GM18951 (cell line): ENCODE results near the gene B9D1.

Experiments
- POLR2A ChIP-seq: IDR thresholded peaks from 4 replicates; pipeline ENCODE4 v1.6.1; 2011; ENCODE audit warnings: mild to moderate bottlenecking; ENCODE audit not compliant: insufficient read length, insufficient read depth; ENCODE audit errors: extremely low read depth
- in situ Hi-C: fragments of 300-500 bp; cut with MboI; formaldehyde crosslinking; loops from one replicate; pipeline ENCODE4 v1.12.0; 2022; ENCODE audit warnings: low sequenced_read_pairs, mixed read lengths, inconsistent platforms; ENCODE audit not compliant: unreplicated experiment

Gene B9D1

DNA sequence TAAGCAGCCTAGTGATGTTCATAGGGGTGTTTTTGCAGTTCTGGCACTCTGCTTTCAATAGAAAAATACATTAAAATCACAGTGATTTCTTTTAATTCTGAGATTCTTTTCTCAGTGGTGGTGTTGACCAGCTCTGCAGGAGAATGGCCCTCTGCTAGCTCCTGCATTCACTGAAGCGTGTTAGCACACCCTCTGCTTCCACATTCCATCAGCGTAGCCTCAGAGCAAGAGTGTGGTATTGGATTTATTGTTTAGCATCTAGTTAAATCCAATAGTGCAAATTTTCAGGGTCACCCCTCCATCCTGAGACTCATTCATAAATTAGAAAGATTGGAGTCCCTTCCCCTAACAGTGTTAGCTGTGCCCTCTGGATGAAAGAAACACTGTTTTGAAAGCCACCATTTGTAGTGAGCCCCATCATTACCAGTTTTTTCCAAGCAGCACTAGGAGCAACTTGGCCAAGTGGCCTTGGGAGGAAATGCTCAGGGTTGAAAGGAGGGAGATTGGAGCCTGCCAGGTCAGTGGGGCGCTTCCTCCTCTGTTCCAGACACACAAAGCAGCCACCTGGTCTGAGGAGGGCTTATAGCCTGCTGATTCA is 45.7 kb downstream of the B9D1 start:
- in situ Hi-C loops, result no loop called here
- no peak for TF ChIP-seq POLR2A

DNA sequence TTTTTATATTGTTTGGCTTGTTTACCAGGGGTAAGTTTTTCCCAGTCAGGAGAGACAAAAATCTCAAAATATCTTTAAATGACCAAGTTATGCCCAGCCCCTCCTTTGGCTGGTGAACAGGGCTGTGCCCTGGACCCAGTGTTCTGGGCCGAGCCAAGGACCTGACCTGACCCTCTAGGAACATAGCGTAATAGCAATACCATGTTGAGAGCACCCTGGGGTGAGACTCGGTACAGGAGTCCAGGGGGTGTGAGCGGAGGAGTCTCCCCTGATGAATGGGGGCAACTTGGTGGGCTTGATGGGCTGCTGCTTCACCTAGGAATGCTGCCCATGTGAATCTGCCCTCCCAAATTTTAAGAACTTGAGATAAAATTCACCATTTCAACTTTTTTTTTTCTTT is 47.4 kb downstream of the B9D1 start:
- no peak for TF ChIP-seq POLR2A
- in situ Hi-C loops, result no loop called here

DNA sequence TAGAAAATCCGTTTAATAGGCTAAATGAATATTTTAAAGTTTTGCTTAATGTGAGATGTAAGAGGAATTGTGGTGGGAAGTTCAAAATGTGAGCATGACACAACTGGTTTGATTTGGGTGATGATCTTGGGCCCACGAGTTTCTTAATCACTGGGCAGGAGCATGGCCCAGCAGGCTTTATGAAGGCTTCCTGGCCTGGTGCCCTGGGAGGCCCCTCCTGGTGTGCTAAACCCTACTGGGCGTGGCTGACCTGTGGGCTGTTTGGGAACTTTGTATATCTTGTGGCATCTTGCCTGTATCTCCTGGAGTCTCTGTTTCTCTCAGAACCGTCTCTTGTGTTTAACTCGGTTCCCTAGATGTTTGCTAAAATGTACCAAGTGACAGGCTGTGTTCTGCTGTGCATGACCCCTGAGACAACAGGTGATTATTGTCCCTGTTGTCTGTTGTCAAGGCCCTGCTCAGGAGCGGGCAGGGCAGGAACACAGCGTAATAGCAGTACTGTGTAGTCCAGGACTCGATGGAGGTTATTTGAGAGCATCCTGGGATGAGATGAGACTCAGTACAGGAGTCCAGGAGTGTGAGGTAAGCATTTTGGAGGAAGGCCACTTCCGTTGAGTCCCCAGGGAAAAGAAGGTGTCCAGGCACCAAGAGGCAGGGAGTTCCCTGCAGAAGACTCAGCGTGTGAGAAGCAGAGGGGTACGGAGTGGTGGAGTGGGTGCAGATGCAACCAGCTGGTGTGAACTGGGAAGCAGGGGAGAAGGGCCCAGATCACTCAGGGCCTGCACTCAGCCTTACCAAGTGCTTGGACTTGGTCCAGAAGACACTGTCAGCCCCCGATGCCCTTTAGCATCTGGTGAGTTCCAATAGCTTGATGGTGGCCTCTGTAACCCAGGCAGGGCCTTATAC is 48.5 kb downstream of the B9D1 start:
- in situ Hi-C loops, result no loop called here
- no peak for TF ChIP-seq POLR2A

DNA sequence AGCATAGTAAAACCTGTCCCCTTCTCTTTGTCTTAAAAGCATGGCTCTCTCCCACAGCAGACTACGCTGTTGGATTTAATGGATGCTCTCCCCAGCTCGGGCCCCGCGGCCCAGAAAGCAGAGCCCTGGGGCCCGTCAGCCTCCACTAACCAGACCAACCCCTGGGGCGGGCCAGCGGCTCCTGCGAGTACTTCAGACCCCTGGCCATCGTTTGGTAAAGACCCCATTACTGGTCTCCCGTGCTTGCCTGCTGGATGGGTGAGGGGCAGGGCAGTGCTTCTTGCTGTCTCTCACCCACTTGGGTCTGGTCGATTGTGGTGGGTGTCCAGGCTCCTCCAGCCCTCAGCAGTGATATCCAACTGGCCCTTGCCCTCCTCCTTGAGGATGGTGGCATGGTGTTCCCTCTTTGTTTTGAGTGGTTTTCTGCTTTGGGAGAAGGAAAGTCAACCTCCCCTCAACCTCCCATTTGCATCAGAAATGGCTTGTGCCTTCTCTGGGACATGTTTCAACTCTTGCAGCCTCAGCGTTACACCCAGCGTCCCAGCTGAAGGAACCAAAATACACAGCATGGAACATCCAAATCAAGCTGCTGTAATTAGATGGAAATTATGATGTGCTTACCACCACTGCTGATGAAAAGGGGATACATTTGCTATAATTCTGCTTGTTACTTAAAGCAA is 49.3 kb downstream of the B9D1 start:
- TF ChIP-seq POLR2A, result no peak
- in situ Hi-C loops, result no loop called here

DNA sequence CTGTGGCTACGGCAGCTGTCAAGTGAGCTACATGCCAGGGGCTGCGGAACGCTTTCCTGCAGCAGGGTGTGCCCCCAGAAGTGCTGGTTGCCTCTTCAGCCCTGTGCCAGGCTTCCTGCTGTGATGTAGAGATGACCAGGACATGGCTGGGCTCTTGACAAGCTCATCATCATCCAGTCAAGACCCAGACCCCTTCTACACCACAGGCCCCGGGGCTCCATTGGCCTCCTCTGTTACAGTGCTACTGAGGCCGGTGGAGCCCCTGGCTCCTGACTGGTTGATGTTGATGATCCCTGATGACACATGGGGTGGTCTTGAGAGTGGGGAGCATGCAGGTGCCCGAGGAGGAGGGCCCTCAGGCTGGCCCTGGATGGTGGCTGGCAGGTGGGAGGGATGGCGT is 50.1 kb downstream of the B9D1 start:
- in situ Hi-C loops, result no loop called here
- TF ChIP-seq POLR2A, result no peak

DNA sequence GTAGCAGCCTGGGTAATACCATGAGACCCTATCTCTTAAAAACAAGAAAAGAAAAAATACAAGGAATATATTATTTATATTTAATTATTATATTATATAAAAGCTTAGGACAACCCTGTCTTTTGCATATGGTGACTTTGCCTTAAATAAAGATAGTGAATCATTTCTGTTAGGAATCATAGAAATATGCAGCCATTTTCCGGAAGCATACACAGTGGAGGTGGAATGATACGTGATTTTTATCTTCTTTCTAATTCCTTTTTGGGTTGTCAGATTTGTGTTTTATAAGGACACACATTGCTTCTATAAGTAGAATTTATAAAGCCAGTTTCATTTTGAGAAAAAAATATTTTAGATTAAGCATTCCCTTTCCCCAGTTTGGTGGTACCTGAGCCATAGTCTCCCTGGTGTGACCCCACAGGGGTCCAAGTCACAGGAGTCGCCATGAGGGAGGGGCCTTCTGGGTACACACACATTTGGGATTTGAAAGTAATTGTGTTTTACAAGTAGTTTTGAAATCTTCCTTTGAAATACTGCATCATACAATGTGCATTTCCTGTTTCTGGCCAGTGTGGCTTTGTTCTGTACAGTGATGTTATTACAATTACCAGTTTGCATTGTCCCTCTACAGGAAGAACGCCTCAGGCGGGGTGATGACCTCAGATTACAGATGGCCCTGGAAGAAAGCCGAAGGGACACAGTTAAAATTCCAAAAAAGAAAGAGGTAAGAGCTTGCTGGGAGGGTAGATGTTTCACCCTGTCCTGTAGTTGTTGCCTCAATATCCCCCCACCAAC is 50.9 kb downstream of the B9D1 start:
- in situ Hi-C loops, result no loop called here
- TF ChIP-seq POLR2A, result no peak

DNA sequence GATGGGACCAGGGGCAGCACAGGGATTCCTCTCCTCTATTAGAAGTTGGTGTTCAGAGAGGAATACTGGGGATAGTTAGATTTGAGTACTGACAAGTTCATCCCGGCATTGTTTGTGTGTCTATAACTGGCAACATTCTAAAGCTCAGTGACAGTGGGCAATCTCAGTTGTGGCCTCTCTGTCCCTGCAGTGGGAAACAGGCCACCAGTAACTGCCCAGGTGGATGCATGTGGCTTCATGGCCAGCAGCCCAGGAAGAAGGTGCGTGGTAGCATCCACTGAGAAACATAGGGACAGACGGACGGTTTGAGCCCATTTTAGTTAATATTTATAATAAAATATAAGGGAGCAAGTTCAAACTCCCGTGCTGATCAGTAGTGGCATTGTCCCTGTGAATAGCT is 51.5 kb downstream of the B9D1 start:
- TF ChIP-seq POLR2A, result no peak
- in situ Hi-C loops, result no loop called here

DNA sequence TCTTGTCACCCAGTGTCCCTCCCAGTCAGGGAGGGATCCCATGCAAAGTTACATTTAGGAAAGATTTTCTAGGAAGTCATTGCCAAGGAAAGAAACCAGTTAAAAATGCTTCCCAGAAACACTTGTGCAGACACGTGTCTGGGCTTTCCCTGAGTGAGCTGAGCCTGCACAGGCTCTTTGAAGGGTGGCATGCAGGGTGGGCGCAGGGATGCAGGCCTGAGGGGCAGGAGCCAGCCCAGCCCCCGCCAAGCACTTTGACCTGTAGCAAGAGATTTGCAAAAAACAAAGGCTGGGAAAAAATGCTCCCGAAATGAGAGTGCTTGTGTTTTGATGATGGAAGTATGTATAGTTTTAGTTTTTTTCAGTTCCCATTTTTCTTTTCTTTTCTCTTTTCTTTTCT is 52.4 kb downstream of the B9D1 start:
- in situ Hi-C loops, result no loop called here
- no peak for TF ChIP-seq POLR2A

DNA sequence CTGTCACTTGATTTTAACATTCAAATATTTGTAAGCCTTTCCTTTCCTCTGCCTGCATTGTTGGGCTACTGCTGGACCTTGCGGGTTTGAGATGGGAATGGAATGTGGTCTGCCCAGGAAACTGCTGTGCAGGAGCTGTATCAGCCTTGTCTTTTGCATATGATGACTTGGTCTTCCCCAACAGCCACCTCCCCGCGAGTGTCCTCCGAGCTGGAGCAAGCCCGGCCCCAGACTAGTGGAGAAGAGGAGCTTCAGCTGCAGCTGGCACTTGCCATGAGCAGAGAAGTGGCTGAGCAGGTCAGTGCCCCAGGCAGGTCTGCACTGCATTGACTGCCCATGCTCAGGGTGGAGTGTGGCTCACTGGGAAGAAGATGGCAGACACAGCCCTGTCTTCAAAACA is 52.8 kb downstream of the B9D1 start:
- no peak for TF ChIP-seq POLR2A
- in situ Hi-C loops, result no loop called here

DNA sequence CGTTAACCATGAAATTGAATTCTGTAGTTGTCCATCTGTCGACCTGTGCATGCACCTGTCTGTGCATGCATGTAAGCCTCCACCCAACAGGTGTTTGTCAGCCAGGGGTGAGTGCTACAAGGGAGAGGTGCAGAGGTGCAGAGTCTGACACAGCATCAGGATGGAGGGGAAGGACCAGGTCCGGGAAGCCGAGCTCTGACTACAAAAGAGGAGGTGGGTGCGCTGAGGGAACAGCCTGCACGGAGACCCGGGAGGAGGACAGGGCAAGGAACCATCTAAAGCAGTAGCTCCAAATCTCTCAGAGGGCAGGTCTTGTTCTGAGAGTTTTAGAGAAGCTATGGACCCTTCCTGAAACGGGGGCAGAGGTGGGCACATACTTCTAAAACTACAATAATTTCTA is 54.1 kb downstream of the B9D1 start:
- in situ Hi-C loops, result no loop called here
- no peak for TF ChIP-seq POLR2A

DNA sequence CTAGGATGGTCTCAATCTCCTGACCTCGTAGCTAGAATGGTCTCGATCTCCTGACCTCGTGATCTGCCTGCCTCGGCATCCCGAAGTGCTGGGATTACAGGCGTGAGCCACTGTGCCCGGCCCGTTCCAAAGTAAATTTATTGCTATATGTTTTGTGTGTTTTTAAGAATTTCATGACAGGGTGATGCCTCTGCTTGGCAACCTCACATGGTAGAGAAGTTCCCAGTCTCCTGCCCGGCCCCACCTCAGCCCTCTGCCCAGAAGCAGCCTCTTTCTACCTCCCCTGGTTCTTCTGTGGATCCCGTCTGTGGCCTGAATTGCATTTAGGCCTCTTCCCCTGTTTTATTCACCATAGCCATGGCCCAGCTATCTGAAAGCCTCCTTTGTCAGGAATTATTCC is 55.0 kb downstream of the B9D1 start:
- in situ Hi-C loops, result no loop called here
- no peak for TF ChIP-seq POLR2A

DNA sequence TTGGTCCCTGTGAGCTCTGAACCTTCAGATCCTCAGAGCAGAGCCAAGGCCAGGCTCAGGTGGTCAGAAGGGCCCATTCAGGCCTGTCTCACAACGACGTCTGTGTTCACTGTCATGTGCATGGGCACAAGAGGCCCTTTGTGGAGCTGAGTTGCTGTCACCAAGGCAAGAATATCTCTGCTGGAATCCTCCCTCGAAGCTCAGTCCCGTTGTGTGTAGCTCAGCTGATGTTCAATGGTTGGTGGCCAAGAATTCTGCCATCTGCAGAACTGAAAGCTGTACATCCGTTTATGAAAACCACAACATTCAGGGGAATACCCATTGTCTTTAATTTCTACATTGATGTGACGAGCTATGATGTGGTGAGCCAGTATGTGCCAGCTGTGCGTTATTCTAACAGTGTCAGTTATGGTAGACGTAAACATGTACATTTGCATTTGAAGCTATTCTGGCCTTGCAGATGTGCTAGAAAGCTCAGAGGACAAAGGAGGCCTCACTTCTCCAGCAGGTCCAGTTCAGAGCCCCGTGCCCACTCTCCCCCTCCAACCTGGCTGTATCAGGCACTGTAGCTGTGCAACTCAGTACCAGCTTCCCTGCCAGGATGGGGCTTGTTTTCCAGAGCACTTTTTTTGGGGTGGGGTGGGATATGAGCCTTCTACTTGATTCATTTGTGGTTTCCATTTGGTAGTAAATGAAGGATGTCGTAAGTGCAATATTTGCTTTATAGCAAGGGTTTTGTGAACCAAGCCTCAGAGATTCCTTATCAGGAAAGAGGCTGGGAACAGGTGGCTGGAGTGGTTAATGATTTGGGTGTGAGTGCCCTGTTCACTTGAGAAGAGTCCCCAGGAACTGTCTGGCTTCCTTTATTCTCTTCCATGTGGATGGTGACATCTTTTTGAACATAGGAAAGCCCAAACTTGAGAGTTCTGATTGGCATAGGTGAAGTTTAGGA is 56.1 kb downstream of the B9D1 start:
- in situ Hi-C loops, result no loop called here
- TF ChIP-seq POLR2A, result peak; percentile 45

DNA sequence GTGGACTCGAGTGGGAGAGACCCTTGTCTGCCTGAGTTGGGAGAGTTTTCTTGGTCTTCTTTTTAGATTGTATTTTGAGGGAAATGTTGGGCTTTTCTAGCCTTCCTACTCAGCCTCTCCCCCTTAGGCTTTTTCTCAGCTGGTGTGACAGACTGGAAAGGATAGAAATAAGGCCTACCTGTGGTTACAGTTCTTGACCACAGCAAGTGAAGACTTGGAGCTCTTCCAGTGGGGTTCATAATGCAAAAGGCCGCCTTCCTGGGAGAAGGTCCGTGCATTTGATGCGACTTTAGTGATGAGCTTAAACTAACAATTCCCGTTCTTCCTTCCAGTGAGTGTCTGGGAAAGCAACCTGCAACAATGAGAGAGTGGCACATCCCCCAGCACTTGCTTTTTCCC is 56.8 kb downstream of the B9D1 start:
- no peak for TF ChIP-seq POLR2A
- in situ Hi-C loops, result no loop called here
